Measurements from ENCODE around the gene XPR1. TPM values are rescaled to one million over a fixed set of nuclear protein-coding genes. Genes with fewer than 3 reads are reported as not detected.

The XPR1 gene
- total and polyA plus RNA-seq, 10 of the 15 experiments (the other 5 are each of a cell fraction or from before 2014, with no cell fraction given), result 1.1 to 33.9 (median 11.3) TPM

DNA sequence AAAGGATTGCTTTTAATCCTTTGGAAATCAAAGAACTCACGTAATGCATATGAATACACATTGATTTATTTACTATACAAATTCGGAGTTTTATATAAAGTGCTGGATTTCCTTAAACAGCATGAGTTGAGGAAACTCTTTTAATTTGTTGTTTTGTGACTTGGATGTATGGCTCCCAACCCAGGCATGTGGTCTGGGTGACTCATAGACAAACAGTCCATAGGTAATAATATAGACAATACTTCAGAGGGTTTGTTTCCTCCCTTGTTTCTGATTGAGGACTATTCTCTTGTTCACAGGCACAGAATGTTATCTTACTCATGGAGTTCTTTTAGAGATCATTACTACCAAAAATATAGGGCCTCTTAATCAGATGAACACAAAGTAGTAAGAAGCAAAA lies 43.8 kb downstream of the XPR1 start:
- in situ Hi-C loops (cut with MboI) (no loop called here), intact Hi-C loops (cut with micrococcal nuclease; ENCODE audit: unreplicated experiment) (no loop called here)
- Histone ChIP-seq H3K4me1 (ENCODE audit: control insufficient read depth, insufficient read depth, low read length) (no peaks in the 10 kb centered on the region), H3K9ac (ENCODE audit: control insufficient read depth, insufficient read depth, low read length) (no peak overlapping the region), H2AFZ (ENCODE audit: control insufficient read depth, low read depth, low read length) (no peak overlapping the region), H3K4me3 (no peak overlapping the region), H3K27ac (ENCODE audit: control insufficient read depth, insufficient read depth) (no peak overlapping the region), H3K27me3 (replicated peaks in 1 of 2; ENCODE audit: control insufficient read depth in 2 of 2, insufficient read depth in 2 of 2, low read length in 1 of 2) (no peaks in the 10 kb centered on the region), H3K79me2 (ENCODE audit: control insufficient read depth, insufficient read depth, low read length) (no peaks in the 10 kb centered on the region), H3K9me3 (replicated peaks; ENCODE audit: control insufficient read depth, insufficient read depth, low read length) (no peaks in the 10 kb centered on the region; the same call in 1 of the 3 replicates), H4K20me1 (ENCODE audit: control insufficient read depth, insufficient read depth) (no peaks in the 10 kb centered on the region), H3K36me3 (ENCODE audit: control insufficient read depth in 2 of 2, insufficient read depth in 2 of 2, low read length in 1 of 2) (no peaks in the 10 kb centered on the region), H3K4me2 (ENCODE audit: control insufficient read depth, insufficient read depth) (no peak overlapping the region)
- BruUV-seq (replicated peaks), result no TSS peak
- RAD21 ChIA-PET (ENCODE audit: unreplicated experiment), result no interaction called here
- POLR2A ChIA-PET, result interaction anchor here (0.6 kb wide), 1 partner anchor 201 kb away, joined by 3 read pairs; no protein-coding TSS in a partner anchor
- SMC1A ChIA-PET (ENCODE audit: uncharacterized antibody, unreplicated experiment), result no interaction called here
- ATAC-seq, result no peak
- 100% methylated on average over 2 of the region's 2 CpGs for WGBS (ENCODE audit: insufficient coverage, insufficient replicate concordance, low lambda C conversion rate, missing lambda C conversion rate)
- FAIRE-seq, result no peak
- no peak for DNase-seq (ENCODE audit: low read depth, low spot score)
- CTCF ChIA-PET, result no interaction called here
- TF ChIP-seq ETV6 (conservative IDR thresholded peaks at IDR 0.05 in 1 of 2, IDR thresholded peaks at IDR 0.05 in 1 of 2; ENCODE audit: borderline replicate concordance in 1 of 2, low read depth in 1 of 2) (no peak), NR2C2 (IDR thresholded peaks at IDR 0.05; ENCODE audit: borderline replicate concordance, control insufficient read depth, insufficient read length, low read depth) (no peak), TBL1XR1 (IDR thresholded peaks at IDR 0.05; ENCODE audit: low read depth, low read length) (no peak), EED (IDR thresholded peaks at IDR 0.05; ENCODE audit: low read depth) (no peak), SMAD1 (IDR thresholded peaks at IDR 0.05; ENCODE audit: low read depth, partially characterized antibody) (no peak), CHD1 (IDR thresholded peaks at IDR 0.05; ENCODE audit: low read depth, low read length) (no peak), HDAC6 (IDR thresholded peaks at IDR 0.05; ENCODE audit: unreplicated experiment) (no peak), STAT3 (IDR thresholded peaks at IDR 0.05; ENCODE audit: low read depth, low read length) (no peak), STAT1 (conservative IDR thresholded peaks at IDR 0.05) (no peak), ZNF274 (IDR thresholded peaks at IDR 0.05; ENCODE audit: insufficient read depth, insufficient read length) (no peak)
- TF ChIP-seq, protein P1, sequence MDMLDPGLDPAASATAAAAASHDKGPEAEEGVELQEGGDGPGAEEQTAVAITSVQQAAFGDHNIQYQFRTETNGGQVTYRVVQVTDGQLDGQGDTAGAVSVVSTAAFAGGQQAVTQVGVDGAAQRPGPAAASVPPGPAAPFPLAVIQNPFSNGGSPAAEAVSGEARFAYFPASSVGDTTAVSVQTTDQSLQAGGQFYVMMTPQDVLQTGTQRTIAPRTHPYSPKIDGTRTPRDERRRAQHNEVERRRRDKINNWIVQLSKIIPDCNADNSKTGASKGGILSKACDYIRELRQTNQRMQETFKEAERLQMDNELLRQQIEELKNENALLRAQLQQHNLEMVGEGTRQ (IDR thresholded peaks at IDR 0.05; ENCODE audit: borderline replicate concordance, low read depth, low read length), result no peak
- TF ChIP-seq, protein P2, sequence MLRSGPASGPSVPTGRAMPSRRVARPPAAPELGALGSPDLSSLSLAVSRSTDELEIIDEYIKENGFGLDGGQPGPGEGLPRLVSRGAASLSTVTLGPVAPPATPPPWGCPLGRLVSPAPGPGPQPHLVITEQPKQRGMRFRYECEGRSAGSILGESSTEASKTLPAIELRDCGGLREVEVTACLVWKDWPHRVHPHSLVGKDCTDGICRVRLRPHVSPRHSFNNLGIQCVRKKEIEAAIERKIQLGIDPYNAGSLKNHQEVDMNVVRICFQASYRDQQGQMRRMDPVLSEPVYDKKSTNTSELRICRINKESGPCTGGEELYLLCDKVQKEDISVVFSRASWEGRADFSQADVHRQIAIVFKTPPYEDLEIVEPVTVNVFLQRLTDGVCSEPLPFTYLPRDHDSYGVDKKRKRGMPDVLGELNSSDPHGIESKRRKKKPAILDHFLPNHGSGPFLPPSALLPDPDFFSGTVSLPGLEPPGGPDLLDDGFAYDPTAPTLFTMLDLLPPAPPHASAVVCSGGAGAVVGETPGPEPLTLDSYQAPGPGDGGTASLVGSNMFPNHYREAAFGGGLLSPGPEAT (IDR thresholded peaks at IDR 0.05; ENCODE audit: low read depth), result no peak
- TF ChIP-seq, protein P3, sequence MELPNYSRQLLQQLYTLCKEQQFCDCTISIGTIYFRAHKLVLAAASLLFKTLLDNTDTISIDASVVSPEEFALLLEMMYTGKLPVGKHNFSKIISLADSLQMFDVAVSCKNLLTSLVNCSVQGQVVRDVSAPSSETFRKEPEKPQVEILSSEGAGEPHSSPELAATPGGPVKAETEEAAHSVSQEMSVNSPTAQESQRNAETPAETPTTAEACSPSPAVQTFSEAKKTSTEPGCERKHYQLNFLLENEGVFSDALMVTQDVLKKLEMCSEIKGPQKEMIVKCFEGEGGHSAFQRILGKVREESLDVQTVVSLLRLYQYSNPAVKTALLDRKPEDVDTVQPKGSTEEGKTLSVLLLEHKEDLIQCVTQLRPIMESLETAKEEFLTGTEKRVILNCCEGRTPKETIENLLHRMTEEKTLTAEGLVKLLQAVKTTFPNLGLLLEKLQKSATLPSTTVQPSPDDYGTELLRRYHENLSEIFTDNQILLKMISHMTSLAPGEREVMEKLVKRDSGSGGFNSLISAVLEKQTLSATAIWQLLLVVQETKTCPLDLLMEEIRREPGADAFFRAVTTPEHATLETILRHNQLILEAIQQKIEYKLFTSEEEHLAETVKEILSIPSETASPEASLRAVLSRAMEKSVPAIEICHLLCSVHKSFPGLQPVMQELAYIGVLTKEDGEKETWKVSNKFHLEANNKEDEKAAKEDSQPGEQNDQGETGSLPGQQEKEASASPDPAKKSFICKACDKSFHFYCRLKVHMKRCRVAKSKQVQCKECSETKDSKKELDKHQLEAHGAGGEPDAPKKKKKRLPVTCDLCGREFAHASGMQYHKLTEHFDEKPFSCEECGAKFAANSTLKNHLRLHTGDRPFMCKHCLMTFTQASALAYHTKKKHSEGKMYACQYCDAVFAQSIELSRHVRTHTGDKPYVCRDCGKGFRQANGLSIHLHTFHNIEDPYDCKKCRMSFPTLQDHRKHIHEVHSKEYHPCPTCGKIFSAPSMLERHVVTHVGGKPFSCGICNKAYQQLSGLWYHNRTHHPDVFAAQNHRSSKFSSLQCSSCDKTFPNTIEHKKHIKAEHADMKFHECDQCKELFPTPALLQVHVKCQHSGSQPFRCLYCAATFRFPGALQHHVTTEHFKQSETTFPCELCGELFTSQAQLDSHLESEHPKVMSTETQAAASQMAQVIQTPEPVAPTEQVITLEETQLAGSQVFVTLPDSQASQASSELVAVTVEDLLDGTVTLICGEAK (IDR thresholded peaks at IDR 0.05; ENCODE audit: borderline replicate concordance), result no peak
- TF ChIP-seq, protein P4, sequence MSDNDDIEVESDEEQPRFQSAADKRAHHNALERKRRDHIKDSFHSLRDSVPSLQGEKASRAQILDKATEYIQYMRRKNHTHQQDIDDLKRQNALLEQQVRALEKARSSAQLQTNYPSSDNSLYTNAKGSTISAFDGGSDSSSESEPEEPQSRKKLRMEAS (IDR thresholded peaks at IDR 0.05; ENCODE audit: low read depth, low read length), result no peak
